A549 treated with AZD2906 at 1 μM for 4 hours (cell line): ENCODE measurements around the gene ARHGEF11. TPM values are rescaled to one million over a fixed set of nuclear protein-coding genes. Genes with fewer than 3 reads are reported as not detected.

ENCODE experiments used
- total RNA-seq: library from RNA; stranded (reverse); fragments of 200-300 nt; extraction: Qiagen RNA extraction; gene quantifications from 5 replicates; pipeline ENCODE4 v1.2.3, GENCODE V29; 2022

Gene ARHGEF11
- 15.4 to 18.0 TPM (median 17.2 TPM) in 5 replicates for total RNA-seq

GRCh38 chr1:157045250-157046218 is at the start of gene ARHGEF11:
Gene ARHGEF11, minus strand, starts transcription at chr1:157045742. Its CDS starts 1,412 bp downstream, at chr1:157044330.

GRCh38 chr1:156920233-156921052 is 125.1 kb downstream of the ARHGEF11 start, which contains the start of gene LRRC71:
Gene LRRC71, plus strand, starts transcription at chr1:156920632. Its CDS starts 172 bp downstream, at chr1:156920804.

GRCh38 chr1:156893048-156893953 is 152.2 kb downstream of the ARHGEF11 start, which contains the start of gene PEAR1:
Gene PEAR1, plus strand, starts transcription at chr1:156893718. Its CDS starts 10,209 bp downstream, at chr1:156903927.

Other genes with a start within 250 kb of the ARHGEF11 start
- 2.9 to 4.2 TPM (median 3.4 TPM) in 5 replicates for gene SH2D2A, start 228.9 kb downstream of the ARHGEF11 start, total RNA-seq
- gene INSRR, start 186.6 kb downstream of the ARHGEF11 start, total RNA-seq = not detected in 5 replicates
- 0.10 to 0.15 TPM (median 0.13 TPM) in 5 replicates for gene NTRK1, start 184.9 kb downstream of the ARHGEF11 start, total RNA-seq
- 6.2 to 7.7 TPM (median 7.0 TPM) in 5 replicates for gene PEAR1, start 152.0 kb downstream of the ARHGEF11 start, total RNA-seq
- gene LRRC71, start 125.1 kb downstream of the ARHGEF11 start, total RNA-seq = 0.06 to 0.19 TPM (median 0.15 TPM) in 5 replicates
- gene ETV3L, start 54.1 kb upstream of the ARHGEF11 start, total RNA-seq = not detected in 5 replicates
- gene ETV3, start 92.7 kb upstream of the ARHGEF11 start, total RNA-seq = 9.3 to 14.5 TPM (median 9.8 TPM) in 5 replicates